GM18861 (cell line): ENCODE results near the gene SLCO4A1.
"Not testable (repeated sequence)": the region's sequence is repeated elsewhere in the genome, so short reads cannot be mapped to it uniquely, and the experiment has no call there.

Source experiments
- ATAC-seq: cut with Tn5 transposase; IDR thresholded peaks from one replicate; pipeline ENCODE4 v1.9.1; 2021; ENCODE audit not compliant: unreplicated experiment

The SLCO4A1 gene

GRCh38 chr20:62622178-62622876, 20.0 kb upstream of the SLCO4A1 start:
- no peak for ATAC-seq

GRCh38 chr20:62622877-62623487, 19.3 kb upstream of the SLCO4A1 start:
- ATAC-seq: no peak

- peak; percentile 45 for ATAC-seq
Observed at GRCh38 chr20:62623488-62624324, 18.6 kb upstream of the SLCO4A1 start.

DNA sequence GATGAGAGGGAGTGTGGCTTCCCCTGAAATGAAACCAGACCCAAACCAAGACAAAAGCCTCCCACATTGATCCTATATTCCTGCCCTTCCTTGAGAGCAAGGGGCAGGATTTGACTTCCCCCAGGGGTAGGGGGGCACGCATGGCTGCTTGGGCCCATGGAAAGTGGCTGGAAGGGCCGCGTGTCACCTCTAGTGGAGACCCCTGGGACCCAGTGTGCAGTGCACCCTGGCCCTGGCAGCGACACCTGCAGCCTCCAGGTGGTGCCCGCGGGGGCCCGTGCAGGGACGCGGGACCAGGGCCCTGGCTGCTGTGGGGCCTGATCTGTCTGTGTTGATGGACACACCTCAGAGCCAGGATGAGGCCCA, 18.0 kb upstream of the SLCO4A1 start:
- ATAC-seq: peak; percentile 21

DNA sequence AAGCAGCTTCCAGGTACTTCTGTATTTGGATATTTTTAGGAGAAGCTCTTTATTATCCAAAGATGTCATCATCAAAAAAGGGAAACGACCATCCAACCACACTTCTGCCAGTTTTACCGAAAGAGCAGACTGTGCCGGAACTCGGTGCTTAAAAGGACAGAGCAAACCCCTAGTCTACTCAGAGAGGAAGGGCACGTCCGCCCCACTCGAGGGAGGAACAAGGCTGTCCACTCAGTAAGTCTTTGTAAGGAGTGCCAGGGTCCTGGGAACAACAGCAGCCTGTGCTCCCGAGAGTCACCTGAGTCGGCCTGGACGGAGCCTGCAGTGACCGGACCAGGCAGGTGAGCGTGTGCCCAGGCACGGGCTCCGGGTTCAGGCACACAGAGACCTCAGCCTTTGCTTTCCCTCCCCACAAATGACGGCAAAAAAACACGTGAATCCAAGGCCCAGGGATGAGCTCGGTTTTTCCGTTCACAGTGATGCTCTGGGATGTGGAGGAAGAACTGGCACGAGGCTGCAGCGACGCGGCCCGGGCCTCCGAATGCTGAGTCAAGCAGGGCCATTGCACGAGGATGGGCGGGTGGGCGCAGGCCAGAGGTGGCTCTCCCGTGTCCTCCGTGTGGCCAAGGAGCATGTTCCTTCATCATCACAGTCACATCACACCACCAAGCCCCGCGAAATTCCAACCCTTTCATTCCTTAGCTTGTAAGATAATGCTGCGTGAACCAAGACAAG, 17.4 kb upstream of the SLCO4A1 start:
- no peak for ATAC-seq

DNA sequence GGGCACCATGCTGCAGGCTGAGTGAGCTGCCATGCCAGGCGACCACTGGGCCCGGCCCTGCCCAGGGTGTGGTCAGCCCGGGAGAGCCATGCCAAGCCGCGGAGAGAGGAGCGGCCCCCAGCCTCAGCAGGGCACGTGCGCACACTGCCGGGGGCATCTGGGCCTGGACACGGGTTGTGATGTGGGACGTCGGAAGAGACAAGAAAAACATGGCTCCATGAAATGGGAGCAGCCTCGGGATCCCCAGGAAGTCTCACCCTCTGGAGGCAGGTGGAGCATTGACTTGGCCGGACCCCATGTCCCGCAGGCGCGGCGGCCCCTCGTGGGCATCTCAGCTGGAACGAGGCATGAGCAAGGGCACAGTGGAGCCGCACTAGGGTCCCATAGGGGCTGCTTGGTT, 16.8 kb upstream of the SLCO4A1 start:
- no peak for ATAC-seq

DNA sequence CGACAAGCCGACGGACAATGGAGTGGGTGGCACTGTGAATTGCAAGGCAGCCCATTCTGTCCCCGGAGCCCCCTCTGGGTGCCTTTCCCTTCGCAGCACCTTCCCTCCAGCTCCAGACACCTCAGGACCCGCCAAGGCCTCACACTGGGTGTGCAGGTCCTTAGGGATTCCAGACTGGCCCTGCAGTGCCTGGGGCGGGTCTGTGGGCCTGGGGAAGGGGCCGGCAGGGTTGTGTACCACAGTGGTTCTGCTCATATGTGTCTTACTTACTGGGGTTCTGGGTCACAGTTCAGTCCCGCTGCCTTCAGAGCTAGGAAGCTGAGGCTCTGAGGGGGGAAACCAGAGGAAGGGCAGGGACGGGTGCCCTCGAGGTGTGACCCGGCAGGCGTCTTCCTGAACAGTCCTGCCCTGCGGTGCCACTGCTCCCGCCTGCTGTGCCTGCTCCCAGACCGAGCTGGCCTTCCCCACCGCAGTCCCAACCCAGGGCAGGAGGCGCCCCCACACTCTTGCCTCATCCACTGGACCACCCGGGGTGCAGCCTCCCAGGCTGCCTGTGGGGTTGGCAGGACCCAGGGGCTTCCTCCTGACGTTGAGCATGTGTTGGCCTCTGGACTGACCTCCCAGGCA, 16.3 kb upstream of the SLCO4A1 start:
- ATAC-seq: no peak

- not testable (repeated sequence) for ATAC-seq
Observed at GRCh38 chr20:62627425-62627824, 14.9 kb upstream of the SLCO4A1 start.

DNA sequence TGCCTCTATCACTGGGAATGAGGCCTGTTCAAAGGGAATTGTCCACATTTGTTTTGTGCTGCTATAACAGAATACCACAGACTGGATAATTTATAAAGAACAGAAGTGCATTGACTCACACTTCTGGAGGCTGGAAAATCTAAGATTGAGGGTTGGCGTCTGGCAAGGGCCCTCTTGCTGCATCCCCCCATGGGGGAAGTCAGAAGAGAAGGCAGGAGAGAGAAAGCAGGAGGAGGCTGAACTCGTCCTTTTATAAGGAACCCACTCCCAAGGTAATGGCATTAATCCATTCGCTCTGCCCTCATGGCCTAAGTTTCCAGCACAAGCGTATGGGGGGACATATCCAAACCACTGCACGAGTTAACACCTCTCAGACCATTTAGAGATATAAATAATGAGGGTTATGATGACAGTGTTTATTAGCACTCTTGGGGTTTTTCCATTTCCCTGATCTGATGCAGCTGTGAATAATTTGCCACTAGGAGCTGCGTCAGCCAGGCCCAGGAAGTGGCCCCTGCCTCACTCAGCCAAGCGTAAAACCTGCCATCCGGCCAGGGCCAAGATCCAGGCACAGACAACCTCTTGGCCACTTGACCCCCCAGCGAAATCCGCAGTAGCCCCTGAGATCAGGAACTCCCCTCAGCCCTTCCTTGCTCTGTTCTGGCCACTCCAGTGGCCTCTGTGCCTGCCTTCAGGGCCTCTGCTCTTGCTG, 14.2 kb upstream of the SLCO4A1 start:
- ATAC-seq: peak; percentile 31

- ATAC-seq: no peak
Observed at GRCh38 chr20:62628691-62629090, 13.6 kb upstream of the SLCO4A1 start.

GRCh38 chr20:62629864-62630470, 12.3 kb upstream of the SLCO4A1 start:
- ATAC-seq: no peak

DNA sequence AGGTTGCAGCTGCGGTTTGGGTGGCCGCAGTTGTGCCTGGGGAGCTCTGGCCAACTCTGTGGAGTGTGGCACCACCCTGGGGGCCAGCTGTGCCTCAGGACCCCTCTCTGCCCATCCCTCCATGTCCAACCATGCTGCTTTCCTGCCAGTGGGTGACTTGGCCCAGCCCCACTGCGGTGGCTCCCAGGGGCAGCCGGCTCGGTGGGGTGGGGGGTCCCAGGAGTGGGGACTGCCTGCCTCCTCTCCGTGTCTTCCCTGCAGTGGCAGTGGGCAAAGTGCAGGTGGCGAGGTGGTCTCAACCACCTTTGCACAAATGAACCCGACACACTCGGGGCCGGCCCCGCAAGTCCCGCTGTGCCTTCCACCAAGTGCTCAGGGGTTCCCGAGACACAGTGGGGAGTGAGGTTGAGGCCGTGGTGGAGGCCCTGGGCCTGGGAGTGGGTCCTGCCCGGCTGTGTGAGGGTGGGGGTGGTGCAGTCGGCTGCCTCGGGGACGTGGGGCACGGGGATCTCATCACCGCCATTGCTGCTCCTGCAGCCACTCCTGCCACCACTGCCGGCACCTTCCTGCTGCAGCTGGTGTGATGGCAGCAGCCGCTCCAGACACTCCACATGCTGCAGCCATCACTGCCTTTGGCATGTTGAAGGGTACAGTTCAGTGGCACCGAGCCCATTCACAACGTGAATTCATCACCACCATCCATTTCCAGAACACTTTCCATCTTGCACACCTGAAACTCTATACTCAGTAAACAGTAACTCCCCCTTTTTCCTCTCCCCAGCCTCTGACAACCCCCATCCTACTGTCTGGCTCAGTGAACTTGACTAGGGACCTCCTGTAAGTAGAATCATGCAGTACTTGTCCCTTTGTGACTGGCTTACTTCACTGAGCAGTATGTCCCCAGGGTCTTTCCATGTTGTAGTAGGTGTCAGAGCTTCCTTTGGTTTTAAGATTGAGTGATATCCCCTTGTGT, 10.7 kb upstream of the SLCO4A1 start:
- ATAC-seq: no peak

- ATAC-seq: no peak
Observed at GRCh38 chr20:62632575-62633090, 9.7 kb upstream of the SLCO4A1 start.

- no peak for ATAC-seq
Observed at GRCh38 chr20:62633598-62634329, 8.5 kb upstream of the SLCO4A1 start.

DNA sequence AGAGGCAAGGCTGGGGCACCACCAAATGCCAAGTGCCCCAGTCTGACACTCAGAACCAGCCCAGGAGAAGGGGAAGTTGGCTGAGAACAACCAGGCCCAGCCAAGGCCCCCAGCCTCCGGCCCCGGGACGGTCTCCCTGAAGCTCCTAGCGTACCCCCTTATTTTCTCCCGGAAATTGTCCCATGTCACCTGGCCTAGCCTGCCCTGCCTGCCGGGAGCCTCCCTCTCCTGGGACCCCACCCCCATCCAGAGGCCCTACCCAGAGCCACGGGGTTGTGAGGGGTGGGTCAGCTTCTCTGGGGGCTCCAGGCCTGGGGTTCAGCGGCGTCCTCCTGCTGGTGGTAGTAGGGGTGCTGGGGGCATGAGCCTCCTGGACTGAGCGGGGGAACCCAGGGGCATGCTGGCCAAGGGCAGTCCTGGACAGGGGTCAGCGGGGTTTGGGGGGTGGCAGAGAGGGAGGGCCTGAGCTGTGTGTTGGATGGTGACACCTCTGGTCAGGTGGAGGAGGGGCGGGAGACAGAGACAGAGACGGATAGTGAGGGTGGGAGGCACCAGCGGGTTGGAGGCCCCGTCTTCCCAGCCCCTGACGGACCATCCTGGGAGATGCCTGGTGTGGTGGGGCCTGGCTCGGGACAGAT, 7.9 kb upstream of the SLCO4A1 start:
- ATAC-seq: no peak

GRCh38 chr20:62635232-62635631, 7.1 kb upstream of the SLCO4A1 start:
- ATAC-seq: no peak

DNA sequence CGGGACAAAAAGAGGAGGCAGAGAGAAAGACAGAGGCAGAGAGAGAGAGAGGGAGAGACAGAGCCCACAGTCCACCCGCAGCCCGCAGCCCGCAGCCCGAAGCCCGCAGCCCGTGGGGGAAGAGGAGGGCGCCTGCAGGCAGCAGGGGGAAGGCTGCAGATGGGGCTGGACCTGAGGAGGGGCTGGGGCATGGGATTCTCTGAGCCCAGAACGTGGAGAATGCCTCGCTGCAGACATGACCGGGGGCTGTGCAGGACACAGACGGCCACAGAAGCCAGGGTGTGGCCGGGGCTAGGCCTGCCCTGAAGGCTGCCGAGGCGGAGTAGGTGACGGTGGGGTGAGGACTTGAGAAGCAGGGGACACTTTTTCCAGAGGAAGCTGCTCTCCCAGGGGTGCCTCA, 6.5 kb upstream of the SLCO4A1 start:
- no peak for ATAC-seq
